Ascending aorta (tissue), 2 donors: ENCODE data around the gene FOXP1. TPM values are rescaled to one million over a fixed set of nuclear protein-coding genes. Genes with fewer than 3 reads are reported as not detected.
A peak's percentile ranks its signal among the peaks of the same experiment; 100 is the strongest.

ENCODE experiments used
- DNase-seq, 2 donors: peaks; one replicate each; pipeline ENCODE4 v3.0.0-alpha.2; 2019; ENCODE audit warnings: low spot score in 2 of 2
- H3K27ac ChIP-seq, 2 donors: fragments of 200-600 bp; sonication (generic); one replicate each; pipeline ENCODE4 v1.5.1; 2016 to 2017; ENCODE audit warnings: mild to moderate bottlenecking in 1 of 2
- H3K27me3 ChIP-seq: fragments of 200-600 bp; sonication (generic); one replicate; pipeline ENCODE4 v1.5.1; 2017
- H3K36me3 ChIP-seq, 2 donors: fragments of 200-600 bp; sonication (generic); one replicate each; pipeline ENCODE4 v1.5.1; 2016
- H3K4me1 ChIP-seq, 2 donors: fragments of 200-600 bp; sonication (generic); one replicate each; pipeline ENCODE4 v1.5.1; 2016 to 2017; ENCODE audit warnings: mild to moderate bottlenecking in 1 of 2
- H3K4me3 ChIP-seq, 2 donors: fragments of 200-600 bp; sonication (generic); one replicate each; pipeline ENCODE4 v1.5.1; 2016 to 2017; ENCODE audit warnings: mild to moderate bottlenecking in 1 of 2
- H3K9me3 ChIP-seq, 2 donors: fragments of 200-600 bp; sonication (generic); one replicate each; pipeline ENCODE4 v1.5.1; 2016
- CTCF ChIP-seq, 3 experiments: fragments of 200-600 bp in 2 of 3; fragments of 450-650 bp in 1 of 3; sonication (generic) in 2 of 3; IDR thresholded peaks; one replicate each; pipeline ENCODE4 v1.5.1; 2016 to 2019; ENCODE audit warnings: antibody characterized with exemption in 3 of 3, mild to moderate bottlenecking in 1 of 3, moderate library complexity in 1 of 3
- intact Hi-C: fragments of 100-400 bp; cut with DNase I; formaldehyde crosslinking; loops from one replicate; pipeline ENCODE4 v1.15.1; 2023
- total RNA-seq: library from RNA; depleted of rRNA; stranded (reverse); fragments of >200 nt; gene quantifications from one replicate; pipeline ENCODE4 v1.1.0, GENCODE V29; 2016

FOXP1 gene
- total RNA-seq, 1 donor from 2014 or later: 171 TPM

GRCh38 chr3:71061037-71061436, 522.5 kb downstream of the FOXP1 start:
- H3K27ac ChIP-seq: peak overlapping the region; percentile 95 to 98
- H3K4me1 ChIP-seq: peaks cover 9 to 36% of the 10 kb centered on the region in 2 donors
- intact Hi-C loops: loop anchor here (5.0 kb wide), 4 partner anchors 34 to 344 kb away; no protein-coding TSS in a partner anchor

GRCh38 chr3:71060536-71060935, 523.0 kb downstream of the FOXP1 start:
- Histone ChIP-seq H3K4me1 (peaks cover 10 to 36% of the 10 kb centered on the region in 2 donors), H3K36me3 (no peaks in the 10 kb centered on the region), H3K27ac (peak overlapping the region; percentile 95 to 98), H3K9me3 (no peaks in the 10 kb centered on the region), H3K27me3 (no peaks in the 10 kb centered on the region), H3K4me3 (peak overlapping the region; percentile 66 to 80)
- intact Hi-C loops: loop anchor here (5.0 kb wide), 4 partner anchors 33 to 343 kb away; no protein-coding TSS in a partner anchor
- no peak for TF ChIP-seq CTCF (IDR thresholded peaks at IDR 0.05)
- DNase-seq: no peak

More at GRCh38 chr3:71061037-71061436, 522.5 kb downstream of the FOXP1 start:
- no peaks in the 10 kb centered on the region for H3K9me3 ChIP-seq
- peak overlapping the region; percentile 66 to 80 for H3K4me3 ChIP-seq
- no peak for DNase-seq
- TF ChIP-seq CTCF (IDR thresholded peaks at IDR 0.05): no peak
- H3K36me3 ChIP-seq: no peaks in the 10 kb centered on the region
- no peaks in the 10 kb centered on the region for H3K27me3 ChIP-seq

GRCh38 chr3:71057526-71057894, 526.0 kb downstream of the FOXP1 start:
- Histone ChIP-seq H3K4me1 (peaks cover 14 to 58% of the 10 kb centered on the region in 2 donors), H3K9me3 (no peaks in the 10 kb centered on the region), H3K27ac (peak overlapping the region; percentile 95 to 98), H3K27me3 (no peaks in the 10 kb centered on the region), H3K36me3 (no peaks in the 10 kb centered on the region), H3K4me3 (peak overlapping the region in 1 of 2 donors; percentile 53)
- DNase-seq: no peak
- intact Hi-C loops: loop anchor here (5.0 kb wide), 1 partner anchor 70 kb away; no protein-coding TSS in a partner anchor
- TF ChIP-seq CTCF (IDR thresholded peaks at IDR 0.05): no peak

GRCh38 chr3:71056327-71056726, 527.2 kb downstream of the FOXP1 start:
- peak overlapping the region; percentile 25 to 53 for H3K4me3 ChIP-seq

GRCh38 chr3:71055257-71056001, 528.1 kb downstream of the FOXP1 start:
- Histone ChIP-seq H3K27ac (peak overlapping the region; percentile 95 to 98), H3K9me3 (no peaks in the 10 kb centered on the region), H3K36me3 (peaks cover 14 to 20% of the 10 kb centered on the region in 2 donors), H3K4me1 (peaks cover 14 to 71% of the 10 kb centered on the region in 2 donors), H3K27me3 (no peaks in the 10 kb centered on the region), H3K4me3 (peak overlapping the region in 1 of 2 donors; percentile 53)
- no peak for DNase-seq
- no peak for TF ChIP-seq CTCF (IDR thresholded peaks at IDR 0.05)
- intact Hi-C loops: loop anchor here (5.0 kb wide), 1 partner anchor 68 kb away; no protein-coding TSS in a partner anchor

More at GRCh38 chr3:71056327-71056726, 527.2 kb downstream of the FOXP1 start:
- Histone ChIP-seq H3K27ac (peak overlapping the region; percentile 95 to 98), H3K36me3 (peaks cover 5 to 11% of the 10 kb centered on the region in 2 donors), H3K9me3 (no peaks in the 10 kb centered on the region), H3K27me3 (no peaks in the 10 kb centered on the region), H3K4me1 (peaks cover 14 to 65% of the 10 kb centered on the region in 2 donors)
- no peak for TF ChIP-seq CTCF (IDR thresholded peaks at IDR 0.05)
- intact Hi-C loops: loop anchor here (5.0 kb wide), 1 partner anchor 69 kb away; no protein-coding TSS in a partner anchor
- no peak for DNase-seq
